CD4-positive, alpha-beta T cell (primary cell): ENCODE data around the gene TMEM38A. TPM values are rescaled to one million over a fixed set of nuclear protein-coding genes. Genes with fewer than 3 reads are reported as not detected.
"Not testable (repeated sequence)": the region's sequence is repeated elsewhere in the genome, so short reads cannot be mapped to it uniquely, and the experiment has no call there.

Experiments
- ATAC-seq: fragments of 200-7000 bp; cut with Tn5 transposase; one replicate; pipeline ENCODE4 v1.10.0; 2022; ENCODE audit warnings: mild to moderate bottlenecking; ENCODE audit not compliant: poor library complexity
- CTCF ChIA-PET: fragments of 350-600 bp; sonication (Branson Sonifier 250); formaldehyde crosslinking; loops from one replicate; lab custom pipeline; 2021; ENCODE audit warnings: antibody characterized with exemption, inconsistent platforms; lab: Charles Lee
- POLR2A ChIA-PET: fragments of 350-600 bp; sonication (Branson Sonifier 250); formaldehyde crosslinking; loops from one replicate; lab custom pipeline; 2021; ENCODE audit warnings: antibody characterized with exemption, inconsistent platforms; lab: Charles Lee
- DNase-seq, 14 experiments: peaks; one replicate each; pipeline ENCODE4 v3.0.0-alpha.2; 2013 to 2020; ENCODE audit warnings: mixed read lengths in 2 of 14
- H3K27ac ChIP-seq, 2 donors: one replicate each; pipeline versions ENCODE4 v1.5.1 to v1.7.0; 2013; ENCODE audit warnings: low read length in 2 of 2, low read depth in 1 of 2, mild to moderate bottlenecking in 1 of 2
- H3K27me3 ChIP-seq, 2 experiments: 1 replicate in 1 of 2; 2 replicates in 1 of 2; pipeline versions ENCODE4 v1.6.1 to v1.7.0; 2013; ENCODE audit warnings: low read length in 2 of 2, control low read depth in 1 of 2, mild to moderate bottlenecking in 1 of 2, moderate library complexity in 1 of 2; ENCODE audit not compliant: insufficient read depth in 2 of 2, control insufficient read depth in 1 of 2
- H3K36me3 ChIP-seq: one replicate; pipeline ENCODE4 v1.6.1; 2013; ENCODE audit warnings: low read length, control low read depth; ENCODE audit not compliant: insufficient read depth
- H3K4me1 ChIP-seq: one replicate; pipeline ENCODE4 v1.6.1; 2013; ENCODE audit warnings: low read length, control low read depth; ENCODE audit not compliant: insufficient read depth
- H3K4me3 ChIP-seq: one replicate; pipeline ENCODE4 v1.5.1; 2013; ENCODE audit warnings: mild to moderate bottlenecking, low read length, moderate library complexity
- H3K9me3 ChIP-seq, 2 experiments: 1 replicate in 1 of 2; 2 replicates in 1 of 2; pipeline versions ENCODE4 v1.6.1 to v1.7.0; 2013; ENCODE audit warnings: low read length in 2 of 2, mild to moderate bottlenecking in 2 of 2, control low read depth in 1 of 2, moderate library complexity in 1 of 2; ENCODE audit not compliant: control insufficient read depth in 1 of 2, insufficient read depth in 1 of 2
- H3K27ac Mint-ChIP-seq: one replicate; pipeline ENCODE4 v1.8.0; 2020; ENCODE audit warnings: mixed read lengths
- H3K27me3 Mint-ChIP-seq: one replicate; pipeline ENCODE4 v1.8.0; 2021; ENCODE audit warnings: mixed read lengths
- H3K36me3 Mint-ChIP-seq: one replicate; pipeline ENCODE4 v1.8.0; 2021; ENCODE audit warnings: low read depth, mixed read lengths
- H3K4me1 Mint-ChIP-seq: one replicate; pipeline ENCODE4 v1.8.0; 2021; ENCODE audit warnings: low read depth, mixed read lengths
- H3K4me3 Mint-ChIP-seq: one replicate; pipeline ENCODE4 v1.8.0; 2020; ENCODE audit warnings: mild to moderate bottlenecking, mixed read lengths
- H3K9me3 Mint-ChIP-seq: one replicate; pipeline ENCODE4 v1.8.0; 2020; ENCODE audit warnings: mixed read lengths
- CTCF ChIP-seq: fragments of 200-600 bp; IDR thresholded peaks from one replicate; pipeline ENCODE4 v1.8.0; 2022; ENCODE audit warnings: antibody characterized with exemption, mild to moderate bottlenecking
- intact Hi-C, 2 experiments: fragments of 100-400 bp; cut with DNase I in 1 of 2; cut with micrococcal nuclease in 1 of 2; formaldehyde crosslinking; loops; one replicate each; pipeline versions ENCODE4 v1.15.1 to v1.9.0; 2023 to 2025; cut with DNase I, micrococcal nuclease
- total RNA-seq, 174 experiments: library from RNA in 2 of 174; stranded (reverse) in 2 of 174; gene quantifications; one replicate each; pipeline ENCODE4 v1.2.3 and lab custom pipeline; 2021 to 2026

Gene TMEM38A
- total RNA-seq, 2 experiments from 2014 or later, result 0.59 TPM; not detected in 1

GRCh38 chr19:16703677-16704076, 42.7 kb downstream of the TMEM38A start:
- no peak for DNase-seq
- intact Hi-C loops, result no loop called here
- ChIA-PET CTCF (no interaction called here), POLR2A (no interaction called here)
- Mint-ChIP-seq H3K27me3 (no peaks in the 10 kb centered on the region), H3K4me3 (no peak overlapping the region), H3K27ac (no peak overlapping the region), H3K36me3 (no peaks in the 10 kb centered on the region), H3K9me3 (no peaks in the 10 kb centered on the region), H3K4me1 (no peaks in the 10 kb centered on the region)
- ATAC-seq, result no peak
- no peak overlapping the region for H3K4me3 ChIP-seq
- H3K9me3 ChIP-seq, result no peaks in the 10 kb centered on the region
- H3K36me3 ChIP-seq, result no peaks in the 10 kb centered on the region
- no peaks in the 10 kb centered on the region for H3K27me3 ChIP-seq
- no peaks in the 10 kb centered on the region for H3K4me1 ChIP-seq
- no peak overlapping the region for H3K27ac ChIP-seq
- TF ChIP-seq CTCF, result no peak

- CTCF ChIA-PET, H3K27me3 Mint-ChIP-seq, H3K9me3 Mint-ChIP-seq, H3K4me3 Mint-ChIP-seq, H3K27ac ChIP-seq, intact Hi-C loops, H3K4me1 Mint-ChIP-seq, DNase-seq, H3K36me3 ChIP-seq, H3K27me3 ChIP-seq, H3K27ac Mint-ChIP-seq, H3K4me3 ChIP-seq, ATAC-seq, H3K4me1 ChIP-seq, H3K36me3 Mint-ChIP-seq, POLR2A ChIA-PET, H3K9me3 ChIP-seq: not testable (repeated sequence)
These were observed 49.9 kb downstream of the TMEM38A start for GRCh38 chr19:16710870-16711269.

- H3K27ac Mint-ChIP-seq, H3K9me3 ChIP-seq, H3K4me3 ChIP-seq, ATAC-seq, DNase-seq, H3K27me3 Mint-ChIP-seq, CTCF ChIA-PET, H3K36me3 Mint-ChIP-seq, H3K4me1 ChIP-seq, H3K9me3 Mint-ChIP-seq, H3K4me1 Mint-ChIP-seq, H3K27ac ChIP-seq, H3K36me3 ChIP-seq, intact Hi-C loops, H3K4me3 Mint-ChIP-seq, H3K27me3 ChIP-seq: not testable (repeated sequence)
- POLR2A ChIA-PET, result interaction anchor here (0.7 kb wide), 1 partner anchor 99 kb away, joined by 4 read pairs; no protein-coding TSS in a partner anchor
These were observed 51.4 kb downstream of the TMEM38A start for GRCh38 chr19:16712295-16712694.

- no peak for ATAC-seq
- Mint-ChIP-seq H3K4me1 (no peaks in the 10 kb centered on the region), H3K27ac (no peak overlapping the region), H3K36me3 (no peaks in the 10 kb centered on the region), H3K4me3 (no peak overlapping the region), H3K9me3 (no peaks in the 10 kb centered on the region), H3K27me3 (peaks cover 10% of the 10 kb centered on the region)
- CTCF ChIA-PET, result interaction anchor here (0.7 to 1.1 kb wide), 3 partner anchors 14 to 1098 kb away, joined by 3 to 4 read pairs (median 3); no protein-coding TSS in a partner anchor
- Histone ChIP-seq H3K27me3 (no peaks in the 10 kb centered on the region), H3K9me3 (no peaks in the 10 kb centered on the region), H3K36me3 (no peaks in the 10 kb centered on the region), H3K4me1 (peaks cover 5% of the 10 kb centered on the region), H3K27ac (no peak overlapping the region), H3K4me3 (no peak overlapping the region)
- POLR2A ChIA-PET, result no interaction called here
- peak in 12 of 14 experiments; percentile 8 to 64 (median 26) for DNase-seq
- TF ChIP-seq CTCF, result peak; percentile 60
- intact Hi-C loops, result no loop called here
These were observed 53.9 kb downstream of the TMEM38A start for GRCh38 chr19:16714702-16715287.
